ENCODE results near the gene TMEM143. TPM values are rescaled to one million over a fixed set of nuclear protein-coding genes. Genes with fewer than 3 reads are reported as not detected.
A peak's percentile ranks its signal among the peaks of the same experiment; 100 is the strongest.

The TMEM143 gene
- 0.38 and 3.2 TPM in 2 replicates for total RNA-seq (2014; rRNA removed; shearing (Covaris generic))

DNA sequence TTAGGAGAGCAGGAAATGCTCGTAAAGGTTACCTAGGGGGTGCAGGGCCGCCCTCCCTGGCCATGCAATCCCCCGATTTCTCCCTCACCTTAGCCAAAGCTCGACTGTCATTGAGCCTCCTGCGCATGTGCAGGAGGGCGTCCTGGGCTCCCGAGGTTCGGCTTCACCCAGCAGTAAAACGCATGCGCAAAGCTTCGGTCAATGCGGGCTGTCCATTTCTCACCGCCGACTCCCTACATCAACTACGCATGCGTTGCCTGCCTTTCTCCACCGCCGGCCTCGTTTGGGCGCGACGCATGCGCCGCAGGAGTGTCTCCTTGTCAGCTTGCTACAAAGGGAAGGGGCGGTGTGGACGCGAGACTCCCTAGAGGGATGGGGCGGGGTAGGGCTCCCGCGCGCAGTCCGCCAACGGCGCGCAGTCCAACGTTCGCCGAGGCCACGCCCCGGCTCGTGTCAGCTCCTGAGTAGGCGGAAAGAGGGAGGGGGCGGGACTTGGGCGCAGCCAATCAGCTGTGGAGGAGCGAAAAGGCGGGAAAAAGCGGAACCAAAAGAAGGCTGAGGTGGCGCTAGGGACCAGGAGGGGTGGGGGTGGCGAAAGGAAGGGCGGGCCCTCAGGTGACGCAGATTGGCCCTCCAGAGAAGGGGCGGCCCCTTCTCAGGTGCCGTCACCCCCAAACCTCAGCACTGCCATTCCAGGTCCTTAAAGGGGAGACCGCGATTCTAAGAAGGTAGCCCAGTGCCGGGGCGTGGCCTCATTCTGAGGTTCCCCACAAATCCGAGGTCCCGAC lies at the start of gene TMEM143, which contains the start of gene SYNGR4:
TMEM143 (minus strand) TSS at position 131 of the 788 bp plus-strand sequence; CDS start at position 111, 20 bp downstream.
SYNGR4 (plus strand) TSS at position 558 of the 788 bp plus-strand sequence. CDS start 1,476 bp downstream, outside the sequence.
- Histone ChIP-seq H3K27me3 (replicated peaks) (no peaks in the 10 kb centered on the region), H3K4me3 (peak within 1 kb of the TSS; percentile 41), H3K4me1 (replicated peaks) (peaks cover 11% of the 10 kb centered on the region), H3K9me3 (replicated peaks) (no peaks in the 10 kb centered on the region), H3K36me3 (no peaks in the 10 kb centered on the region), H3K27ac (peak within 1 kb of the TSS; percentile 54)
- DNase-seq (ENCODE audit: low read depth in 1 of 2, low spot score in 2 of 2) = peak; percentile 99

DNA sequence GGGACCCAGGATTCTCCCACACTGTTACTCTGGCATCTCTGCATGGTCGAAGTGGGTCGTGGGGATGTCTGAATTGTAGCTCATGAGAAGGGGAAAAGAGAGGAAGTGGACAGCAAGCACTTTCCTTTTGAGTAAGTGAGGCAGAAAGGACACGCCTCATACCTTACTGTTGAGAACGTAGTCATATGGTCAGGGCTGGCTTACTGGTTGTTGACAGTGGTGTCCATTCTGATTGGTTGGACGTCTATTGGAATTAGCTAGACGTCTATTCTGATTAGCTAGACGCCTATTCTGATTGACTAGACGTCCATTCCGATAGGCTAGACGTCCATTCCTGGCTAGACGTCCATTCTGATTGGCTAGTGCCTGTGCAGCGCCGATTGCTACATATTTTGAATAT lies 42.1 kb upstream of the TMEM143 start:
- Histone ChIP-seq H3K4me1 (replicated peaks) (no peaks in the 10 kb centered on the region), H3K36me3 (no peaks in the 10 kb centered on the region), H3K27ac (no peak overlapping the region), H3K4me3 (no peak overlapping the region), H3K27me3 (replicated peaks) (no peaks in the 10 kb centered on the region), H3K9me3 (replicated peaks) (no peaks in the 10 kb centered on the region)
- no peak for DNase-seq (ENCODE audit: low read depth in 1 of 2, low spot score in 2 of 2)

DNA sequence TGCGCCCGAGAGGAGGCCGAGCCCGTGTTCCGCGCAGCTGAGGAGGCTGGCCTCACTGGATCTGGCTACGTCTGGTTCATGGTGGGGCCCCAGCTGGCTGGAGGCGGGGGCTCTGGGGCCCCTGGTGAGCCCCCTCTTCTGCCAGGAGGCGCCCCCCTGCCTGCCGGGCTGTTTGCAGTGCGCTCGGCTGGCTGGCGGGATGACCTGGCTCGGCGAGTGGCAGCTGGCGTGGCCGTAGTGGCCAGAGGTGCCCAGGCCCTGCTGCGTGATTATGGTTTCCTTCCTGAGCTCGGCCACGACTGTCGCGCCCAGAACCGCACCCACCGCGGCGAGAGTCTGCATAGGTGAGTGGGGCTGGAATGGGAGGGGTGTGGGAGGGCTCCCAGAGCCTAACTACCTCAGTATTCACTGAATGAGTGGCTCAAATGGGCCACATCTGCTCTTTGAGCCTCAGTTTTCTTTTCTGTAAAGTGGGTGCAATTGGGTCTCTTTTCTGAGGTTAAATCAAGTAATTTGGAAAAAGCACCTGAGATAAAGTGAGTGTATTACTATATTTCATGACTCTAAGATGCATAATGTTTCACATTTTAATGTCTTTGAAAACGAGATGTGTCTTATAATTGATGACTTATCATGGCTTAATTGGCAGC lies 41.4 kb upstream of the TMEM143 start:
- Histone ChIP-seq H3K27ac (no peak overlapping the region), H3K27me3 (replicated peaks) (no peaks in the 10 kb centered on the region), H3K4me3 (no peak overlapping the region), H3K9me3 (replicated peaks) (no peaks in the 10 kb centered on the region), H3K36me3 (no peaks in the 10 kb centered on the region), H3K4me1 (replicated peaks) (peaks cover 5% of the 10 kb centered on the region)
- DNase-seq (ENCODE audit: low read depth in 1 of 2, low spot score in 2 of 2) = no peak

DNA sequence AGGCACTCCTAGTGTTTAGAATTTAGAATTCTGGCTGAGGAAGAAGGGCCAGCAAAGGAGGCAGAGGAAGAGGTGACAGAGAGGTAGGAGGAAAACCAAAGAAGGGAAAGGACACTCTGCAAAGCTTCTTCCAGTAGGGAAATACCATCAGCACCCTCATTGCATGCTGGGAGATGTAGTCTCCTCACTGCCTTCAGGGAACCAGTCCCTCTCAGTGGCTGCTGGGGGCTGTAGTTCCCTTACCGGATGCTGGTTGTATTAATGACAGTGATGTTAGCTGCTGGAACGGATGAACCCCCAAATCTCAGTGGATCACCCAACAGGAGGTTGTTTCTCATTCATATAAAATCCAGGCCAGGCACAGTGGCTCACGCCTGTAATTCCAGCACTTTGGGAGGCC lies 39.9 kb upstream of the TMEM143 start:
- H3K27ac ChIP-seq = no peak overlapping the region
- DNase-seq (ENCODE audit: low read depth in 1 of 2, low spot score in 2 of 2) = peak in 1 of 2 experiments; percentile 37
- no peaks in the 10 kb centered on the region for H3K27me3 ChIP-seq (replicated peaks)
- H3K4me3 ChIP-seq = no peak overlapping the region
- no peaks in the 10 kb centered on the region for H3K9me3 ChIP-seq (replicated peaks)
- peaks cover 9% of the 10 kb centered on the region for H3K4me1 ChIP-seq (replicated peaks)
- no peaks in the 10 kb centered on the region for H3K36me3 ChIP-seq

DNA sequence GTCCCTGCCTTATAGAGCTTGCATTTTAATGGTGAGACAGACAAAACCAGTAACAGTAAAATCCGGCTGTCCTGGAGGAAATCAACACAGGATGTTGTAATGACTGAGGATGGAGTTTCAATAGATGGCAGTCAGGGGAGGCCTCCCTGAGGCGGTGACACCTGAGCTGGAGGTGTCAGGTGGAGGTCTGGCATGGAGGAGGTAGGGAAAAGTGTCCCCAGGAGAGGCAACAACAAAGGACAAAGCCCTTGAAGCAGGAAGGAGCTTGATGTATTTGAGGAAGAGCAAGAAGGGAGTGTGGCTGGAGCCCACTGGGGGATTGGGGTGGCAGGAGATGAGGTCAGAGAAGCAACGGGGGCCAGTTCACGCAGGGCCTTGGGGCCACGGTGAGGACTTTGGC lies 37.5 kb upstream of the TMEM143 start:
- Histone ChIP-seq H3K4me1 (replicated peaks) (peaks cover 18% of the 10 kb centered on the region), H3K27me3 (replicated peaks) (peaks cover 18% of the 10 kb centered on the region), H3K27ac (no peak overlapping the region), H3K36me3 (no peaks in the 10 kb centered on the region), H3K9me3 (replicated peaks) (no peaks in the 10 kb centered on the region), H3K4me3 (no peak overlapping the region)
- no peak for DNase-seq (ENCODE audit: low read depth in 1 of 2, low spot score in 2 of 2)

DNA sequence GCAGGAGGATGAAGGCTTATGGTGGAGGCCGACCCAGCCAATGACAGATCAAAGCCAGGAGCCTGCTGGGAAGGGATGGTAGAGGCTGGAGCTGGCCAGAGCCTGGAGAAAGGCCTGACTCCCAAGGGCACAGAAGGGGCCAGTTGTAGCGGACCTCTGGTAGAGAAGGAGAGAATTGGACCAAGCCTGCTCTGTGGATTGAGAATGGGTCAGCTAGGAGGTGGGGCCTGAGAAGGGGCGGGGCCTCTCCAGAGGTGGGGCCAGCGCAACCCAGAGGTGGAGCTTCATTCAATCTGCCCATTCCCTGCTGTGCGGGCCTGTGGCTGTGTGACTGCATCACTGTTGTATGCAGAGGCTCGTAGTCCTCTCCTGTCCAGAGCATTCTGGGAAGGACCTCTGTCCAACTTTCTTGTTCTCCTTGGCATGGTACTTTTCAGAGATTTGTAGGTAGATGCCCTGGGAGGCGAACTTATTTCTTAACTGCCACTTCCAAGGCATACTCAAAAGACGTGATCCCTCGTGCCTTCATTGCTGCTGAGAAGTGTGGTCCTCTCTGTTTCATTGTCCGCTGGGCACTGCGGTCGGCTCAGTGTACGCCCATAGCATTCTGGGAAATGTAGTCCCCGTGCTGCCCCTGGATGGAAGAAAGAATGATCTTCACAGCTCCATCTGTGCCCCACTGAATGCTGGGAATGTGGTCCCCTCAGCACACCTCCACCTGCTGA lies 36.4 kb upstream of the TMEM143 start:
- Histone ChIP-seq H3K27ac (no peak overlapping the region), H3K4me1 (replicated peaks) (peaks cover 18% of the 10 kb centered on the region), H3K36me3 (no peaks in the 10 kb centered on the region), H3K27me3 (replicated peaks) (peaks cover 29% of the 10 kb centered on the region), H3K4me3 (peak overlapping the region; percentile 13; the same call in 1 of the 2 replicates), H3K9me3 (replicated peaks) (no peaks in the 10 kb centered on the region)
- DNase-seq (ENCODE audit: low read depth in 1 of 2, low spot score in 2 of 2) = peak; percentile 65 to 72

DNA sequence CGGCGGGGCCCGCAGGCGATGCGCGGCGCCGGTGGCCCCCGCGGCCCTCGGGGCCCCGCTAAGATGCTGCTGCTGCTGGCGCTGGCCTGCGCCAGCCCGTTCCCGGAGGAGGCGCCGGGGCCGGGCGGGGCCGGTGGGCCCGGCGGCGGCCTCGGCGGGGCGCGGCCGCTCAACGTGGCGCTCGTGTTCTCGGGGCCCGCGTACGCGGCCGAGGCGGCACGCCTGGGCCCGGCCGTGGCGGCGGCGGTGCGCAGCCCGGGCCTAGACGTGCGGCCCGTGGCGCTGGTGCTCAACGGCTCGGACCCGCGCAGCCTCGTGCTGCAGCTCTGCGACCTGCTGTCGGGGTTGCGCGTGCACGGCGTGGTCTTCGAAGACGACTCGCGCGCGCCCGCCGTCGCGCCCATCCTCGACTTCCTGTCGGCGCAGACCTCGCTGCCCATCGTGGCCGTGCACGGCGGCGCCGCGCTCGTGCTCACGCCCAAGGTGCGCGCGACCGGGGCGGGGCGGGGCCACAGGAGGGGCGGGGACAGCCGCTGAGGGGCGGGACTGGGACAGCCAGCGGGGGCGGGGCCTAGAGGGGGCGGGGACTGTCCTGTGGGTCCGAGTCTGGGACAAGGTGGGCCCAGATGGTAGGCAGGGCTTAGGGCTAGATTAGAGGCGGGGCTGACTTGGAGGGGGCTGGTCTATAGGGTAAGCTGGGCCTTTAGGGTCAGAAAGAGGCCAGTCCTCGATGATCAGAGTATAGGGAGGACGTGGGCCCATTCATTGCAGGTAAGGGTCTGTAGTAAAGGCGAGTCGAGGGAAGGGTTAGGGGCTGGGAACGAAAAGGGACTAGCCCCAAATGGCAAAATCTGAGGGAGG lies 34.9 kb upstream of the TMEM143 start:
- Histone ChIP-seq H3K27me3 (replicated peaks) (peaks cover 43% of the 10 kb centered on the region), H3K36me3 (no peaks in the 10 kb centered on the region), H3K9me3 (replicated peaks) (no peaks in the 10 kb centered on the region), H3K4me3 (peak overlapping the region; percentile 35), H3K4me1 (replicated peaks) (peaks cover 23% of the 10 kb centered on the region), H3K27ac (no peak overlapping the region)
- DNase-seq (ENCODE audit: low read depth in 1 of 2, low spot score in 2 of 2) = peak in 1 of 2 experiments; percentile 67

DNA sequence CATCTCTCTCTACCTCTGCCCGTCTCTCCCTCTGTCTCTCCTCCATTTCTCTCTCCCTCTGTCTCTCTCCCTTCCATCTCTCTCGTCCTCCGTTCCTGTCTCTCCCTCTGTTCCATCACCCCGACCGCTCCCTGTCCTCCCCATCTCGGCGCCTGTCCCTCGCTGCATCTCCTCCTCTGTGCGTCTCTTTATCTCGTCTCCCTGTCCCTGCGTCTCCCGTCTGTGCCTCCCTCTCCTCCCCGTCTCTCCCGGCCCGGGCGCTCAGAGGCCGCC lies 34.3 kb upstream of the TMEM143 start:
- no peak overlapping the region for H3K27ac ChIP-seq
- H3K4me3 ChIP-seq = peak overlapping the region; percentile 35
- DNase-seq (ENCODE audit: low read depth in 1 of 2, low spot score in 2 of 2) = no peak

DNA sequence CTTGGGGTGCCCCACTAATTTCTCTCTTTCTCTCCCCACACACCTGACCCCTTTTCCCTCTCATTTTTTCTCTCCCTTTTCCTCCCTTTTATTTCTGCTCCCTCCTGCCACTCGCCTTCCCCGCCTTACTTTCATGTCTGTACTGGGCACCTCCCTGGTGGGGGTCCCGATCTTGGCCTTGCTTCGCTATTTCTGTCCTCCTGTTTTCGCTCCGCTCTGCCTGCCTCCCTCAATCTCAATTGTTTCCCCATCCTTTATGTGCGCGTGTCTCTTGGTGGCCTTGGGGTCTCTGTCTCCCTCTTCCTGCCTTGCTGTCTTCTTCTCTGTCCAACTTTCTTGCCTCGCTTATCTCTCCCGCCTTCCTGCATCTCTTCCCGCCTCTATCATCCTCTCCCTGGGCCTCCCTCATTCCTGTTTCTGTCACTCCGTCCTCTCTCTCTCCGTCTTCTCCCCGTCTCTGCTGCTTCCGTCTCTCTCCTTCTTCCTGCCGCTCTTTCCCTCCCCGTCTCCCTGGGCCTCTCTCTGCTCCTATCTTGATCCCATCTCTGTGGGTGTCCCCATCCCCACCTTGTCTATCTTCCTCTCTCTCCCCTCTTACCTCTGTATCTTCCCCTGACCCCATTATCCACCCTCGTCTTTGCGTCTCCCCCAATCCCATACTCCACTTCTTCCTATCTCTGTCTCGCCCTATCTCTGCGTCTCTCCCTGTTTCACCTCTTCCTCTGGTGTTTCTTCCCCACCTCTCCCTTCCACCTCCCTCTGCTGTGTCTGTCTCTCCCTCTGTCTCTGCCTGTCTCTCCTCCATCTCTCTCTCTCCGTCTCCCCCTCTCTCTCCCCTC lies 33.7 kb upstream of the TMEM143 start:
- Histone ChIP-seq H3K36me3 (no peaks in the 10 kb centered on the region), H3K4me1 (replicated peaks) (peaks cover 26% of the 10 kb centered on the region), H3K4me3 (peak overlapping the region; percentile 35), H3K27me3 (replicated peaks) (peaks cover 47% of the 10 kb centered on the region), H3K9me3 (replicated peaks) (no peaks in the 10 kb centered on the region), H3K27ac (no peak overlapping the region)
- no peak for DNase-seq (ENCODE audit: low read depth in 1 of 2, low spot score in 2 of 2)

More for the DNA sequence above, 34.3 kb upstream of the TMEM143 start:
- peaks cover 47% of the 10 kb centered on the region for H3K27me3 ChIP-seq (replicated peaks)
- H3K4me1 ChIP-seq (replicated peaks) = peaks cover 26% of the 10 kb centered on the region
- H3K9me3 ChIP-seq (replicated peaks) = no peaks in the 10 kb centered on the region
- no peaks in the 10 kb centered on the region for H3K36me3 ChIP-seq

DNA sequence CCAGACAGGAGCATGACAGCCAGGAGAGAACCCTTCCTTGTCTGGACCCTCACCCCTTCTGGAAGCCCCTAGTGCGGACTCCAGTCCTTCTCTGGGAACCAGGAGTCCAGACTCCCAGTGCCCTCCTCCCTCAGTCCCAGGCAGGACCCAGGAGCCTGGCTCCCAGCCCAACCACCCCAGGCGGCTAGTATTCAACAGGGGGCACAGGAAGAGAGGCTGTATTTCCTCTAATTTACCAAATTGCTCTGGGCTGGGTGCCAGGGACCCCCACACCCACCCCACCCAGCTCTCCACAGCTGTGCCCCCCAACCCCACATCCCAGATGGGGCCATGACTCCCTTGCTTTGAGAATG lies 33.1 kb upstream of the TMEM143 start:
- Histone ChIP-seq H3K4me1 (replicated peaks) (peaks cover 26% of the 10 kb centered on the region), H3K27me3 (replicated peaks) (peaks cover 47% of the 10 kb centered on the region), H3K9me3 (replicated peaks) (no peaks in the 10 kb centered on the region), H3K36me3 (no peaks in the 10 kb centered on the region), H3K27ac (no peak overlapping the region), H3K4me3 (no peak overlapping the region)
- DNase-seq (ENCODE audit: low read depth in 1 of 2, low spot score in 2 of 2) = no peak

DNA sequence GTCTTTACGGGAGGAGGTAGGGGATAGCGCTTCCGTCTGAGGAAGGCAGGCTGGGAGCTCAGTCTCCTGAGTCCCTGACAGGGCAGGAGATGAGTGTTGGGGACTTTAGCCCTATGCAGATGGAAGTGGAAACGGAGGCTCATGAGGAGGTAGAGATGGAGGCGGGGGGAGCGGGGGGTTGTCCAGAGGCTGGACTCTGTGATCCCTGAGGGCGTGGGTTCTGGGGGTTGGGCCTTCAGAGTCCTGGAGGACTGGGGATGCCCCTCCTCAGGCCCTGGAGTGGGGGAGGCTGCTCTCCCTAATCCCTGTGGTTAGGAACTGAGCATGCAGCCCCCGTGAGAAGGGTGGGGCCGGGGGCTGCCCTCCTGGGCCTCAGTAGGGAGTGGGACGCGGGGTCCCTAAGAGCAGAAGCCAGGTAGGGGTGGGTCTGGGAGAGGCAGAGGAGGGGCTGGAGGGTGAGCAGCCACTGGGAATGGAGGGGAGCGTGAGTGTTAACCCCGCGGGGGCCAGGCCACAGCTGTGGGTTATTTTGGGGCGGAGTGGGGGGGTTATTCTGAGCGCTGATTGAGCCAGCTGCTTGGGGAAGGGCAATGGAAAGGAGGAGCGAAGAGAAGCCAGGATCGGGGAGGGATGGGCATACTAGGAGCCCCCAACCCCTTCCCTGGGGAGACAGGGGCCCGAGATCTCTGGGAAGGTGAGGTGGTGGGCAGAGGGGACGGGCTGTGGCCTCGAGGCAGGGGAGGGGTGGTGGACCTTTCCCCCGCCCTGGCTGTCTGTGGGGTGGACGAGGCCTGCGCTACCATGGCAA lies 32.5 kb upstream of the TMEM143 start:
- H3K4me3 ChIP-seq = no peak overlapping the region
- peaks cover 26% of the 10 kb centered on the region for H3K4me1 ChIP-seq (replicated peaks)
- no peaks in the 10 kb centered on the region for H3K9me3 ChIP-seq (replicated peaks)
- H3K36me3 ChIP-seq = no peaks in the 10 kb centered on the region
- H3K27me3 ChIP-seq (replicated peaks) = peaks cover 47% of the 10 kb centered on the region
- no peak for DNase-seq (ENCODE audit: low read depth in 1 of 2, low spot score in 2 of 2)
- no peak overlapping the region for H3K27ac ChIP-seq

DNA sequence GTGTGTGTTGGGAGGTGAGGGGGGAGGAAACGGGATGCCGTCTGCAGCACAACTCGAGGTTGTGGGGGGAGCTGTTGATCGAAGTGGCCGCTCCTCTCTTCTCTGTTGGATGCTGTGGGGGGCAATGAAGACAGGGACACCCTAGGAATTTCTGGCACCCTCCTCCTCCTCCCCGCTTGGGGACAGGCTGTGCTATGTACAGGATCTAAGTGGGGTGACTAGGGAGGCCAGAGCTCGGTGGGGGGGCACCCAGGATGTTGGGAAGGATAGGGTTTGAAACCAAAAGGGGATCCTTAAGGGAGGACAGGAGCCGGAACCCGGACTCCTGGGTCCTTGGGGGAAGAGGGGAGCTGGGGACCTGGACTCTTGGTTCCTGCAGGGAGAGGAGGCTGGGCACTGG lies 31.8 kb upstream of the TMEM143 start:
- no peak overlapping the region for H3K27ac ChIP-seq
- no peaks in the 10 kb centered on the region for H3K9me3 ChIP-seq (replicated peaks)
- DNase-seq (ENCODE audit: low read depth in 1 of 2, low spot score in 2 of 2) = no peak
- peaks cover 24% of the 10 kb centered on the region for H3K4me1 ChIP-seq (replicated peaks)
- H3K27me3 ChIP-seq (replicated peaks) = peaks cover 47% of the 10 kb centered on the region
- no peak overlapping the region for H3K4me3 ChIP-seq
- 0 out of 2 replicates have a peak, but pooled peaks cover 3% of the 10 kb centered on the region for H3K36me3 ChIP-seq
